Fibroblast of lung (primary cell): ENCODE measurements around the gene TTLL4. TPM values are rescaled to one million over a fixed set of nuclear protein-coding genes. Genes with fewer than 3 reads are reported as not detected.

Experiments used
- DNase-seq, 2 donors: peaks; one replicate each; pipeline versions ENCODE4 v3.0.0 to v3.0.0-alpha.2; 2010; ENCODE audit warnings: low read depth in 2 of 2
- H2AFZ ChIP-seq: 2 replicates; pipeline ENCODE4 v1.5.1; 2012; ENCODE audit warnings: low read length, control low read depth, inconsistent platforms
- H3K27ac ChIP-seq: 2 replicates; pipeline ENCODE4 v1.5.1; 2011; ENCODE audit warnings: low read length, control low read depth; ENCODE audit not compliant: insufficient read depth
- H3K27me3 ChIP-seq: 2 replicates; pipeline ENCODE4 v1.5.1; 2011; ENCODE audit warnings: mild to moderate bottlenecking, low read length; ENCODE audit not compliant: control insufficient read depth, insufficient read depth
- H3K36me3 ChIP-seq: 2 replicates; pipeline ENCODE4 v1.5.1; 2011; ENCODE audit warnings: low read length; ENCODE audit not compliant: control insufficient read depth, insufficient read depth
- H3K4me1 ChIP-seq: 2 replicates; pipeline ENCODE4 v1.5.1; 2011; ENCODE audit warnings: low read length; ENCODE audit not compliant: control insufficient read depth, insufficient read depth; ENCODE audit errors: extremely low read depth
- H3K4me2 ChIP-seq: 2 replicates; pipeline ENCODE4 v1.5.1; 2011; ENCODE audit warnings: low read length, control low read depth; ENCODE audit not compliant: insufficient read depth; ENCODE audit errors: extremely low read depth
- H3K4me3 ChIP-seq, 4 experiments: fragments of 200-600 bp in 1 of 4; sonication (generic) in 1 of 4; replicated peaks in 1 of 4; 2 replicates each; pipeline ENCODE4 v1.5.1; 2011 to 2016; ENCODE audit warnings: low read length in 4 of 4, low read depth in 3 of 4, mild to moderate bottlenecking in 3 of 4, control low read depth in 2 of 4, inconsistent platforms in 1 of 4, mixed read lengths in 1 of 4; ENCODE audit not compliant: insufficient read depth in 1 of 4; ENCODE audit errors: control extremely low read depth in 1 of 4
- H3K79me2 ChIP-seq: 2 replicates; pipeline ENCODE4 v1.5.1; 2012; ENCODE audit warnings: mild to moderate bottlenecking, low read length, inconsistent platforms; ENCODE audit not compliant: control insufficient read depth, insufficient read depth
- H3K9ac ChIP-seq: 2 replicates; pipeline ENCODE4 v1.5.1; 2011; ENCODE audit warnings: mild to moderate bottlenecking, low read length, control low read depth; ENCODE audit not compliant: insufficient read depth
- H3K9me3 ChIP-seq: 2 replicates; pipeline ENCODE4 v1.5.1; 2012; ENCODE audit warnings: low read depth, low read length; ENCODE audit not compliant: control insufficient read depth, insufficient read depth
- H4K20me1 ChIP-seq: 2 replicates; pipeline ENCODE4 v1.5.1; 2011; ENCODE audit warnings: low read length; ENCODE audit not compliant: control insufficient read depth, insufficient read depth; ENCODE audit errors: extremely low read depth
- EZH2 ChIP-seq: IDR thresholded peaks from 2 replicates; pipeline ENCODE4 v1.5.1; 2012; ENCODE audit warnings: low read length, control low read depth, mild to moderate bottlenecking; ENCODE audit errors: missing control alignments
- polyA plus RNA-seq, 2 donors: library from polyadenylated mRNA; depleted of rRNA in 1 of 2; stranded (reverse) in 1 of 2; unstranded in 1 of 2; fragments of >200 nt; gene quantifications; 2 replicates each; pipeline ENCODE4 v1.2.1, GENCODE V29; 2011 to 2012; ENCODE audit warnings: missing spikeins in 1 of 2
- total RNA-seq: library from RNA; depleted of rRNA; stranded (reverse); fragments of >200 nt; gene quantifications from 2 replicates; pipeline ENCODE4 v1.2.1, GENCODE V29; 2014
- TF ChIP-seq, protein P1 (sequence below), 2 donors: IDR thresholded peaks in 1 of 2; conservative IDR thresholded peaks in 1 of 2; 1 replicate in 1 of 2; 2 replicates in 1 of 2; pipeline ENCODE4 v1.5.1; 2011 to 2012; ENCODE audit warnings: low read length in 2 of 2, control low read depth in 1 of 2, inconsistent platforms in 1 of 2, low read depth in 1 of 2, mild to moderate bottlenecking in 1 of 2

TTLL4 gene
- total and polyA plus RNA-seq, 2 donors (not counting 1 experiment from before 2014, with no cell fraction given) = 6.1 to 9.4 TPM

DNA sequence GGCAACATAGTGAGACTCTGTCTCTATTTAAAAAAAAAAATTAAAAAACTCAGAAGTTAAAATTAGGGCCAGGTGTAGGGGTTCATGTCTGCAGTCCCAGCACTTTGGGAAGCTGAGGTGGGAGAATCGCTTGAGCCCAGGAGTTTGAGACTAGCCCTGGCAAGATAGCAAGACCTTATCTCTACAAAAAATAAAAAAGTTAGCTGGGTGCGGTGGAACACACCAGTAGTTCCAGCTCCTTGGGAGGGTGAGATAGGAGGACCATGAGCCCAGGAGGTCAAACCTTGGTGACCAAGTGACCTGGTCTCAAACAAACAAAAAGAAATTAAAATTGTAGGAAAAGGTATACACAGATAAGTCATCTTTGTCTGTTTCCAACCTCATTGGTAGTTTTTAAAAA lies 11.3 kb downstream of the TTLL4 start:
- no peak for TF ChIP-seq EZH2
- TF ChIP-seq, protein P1, sequence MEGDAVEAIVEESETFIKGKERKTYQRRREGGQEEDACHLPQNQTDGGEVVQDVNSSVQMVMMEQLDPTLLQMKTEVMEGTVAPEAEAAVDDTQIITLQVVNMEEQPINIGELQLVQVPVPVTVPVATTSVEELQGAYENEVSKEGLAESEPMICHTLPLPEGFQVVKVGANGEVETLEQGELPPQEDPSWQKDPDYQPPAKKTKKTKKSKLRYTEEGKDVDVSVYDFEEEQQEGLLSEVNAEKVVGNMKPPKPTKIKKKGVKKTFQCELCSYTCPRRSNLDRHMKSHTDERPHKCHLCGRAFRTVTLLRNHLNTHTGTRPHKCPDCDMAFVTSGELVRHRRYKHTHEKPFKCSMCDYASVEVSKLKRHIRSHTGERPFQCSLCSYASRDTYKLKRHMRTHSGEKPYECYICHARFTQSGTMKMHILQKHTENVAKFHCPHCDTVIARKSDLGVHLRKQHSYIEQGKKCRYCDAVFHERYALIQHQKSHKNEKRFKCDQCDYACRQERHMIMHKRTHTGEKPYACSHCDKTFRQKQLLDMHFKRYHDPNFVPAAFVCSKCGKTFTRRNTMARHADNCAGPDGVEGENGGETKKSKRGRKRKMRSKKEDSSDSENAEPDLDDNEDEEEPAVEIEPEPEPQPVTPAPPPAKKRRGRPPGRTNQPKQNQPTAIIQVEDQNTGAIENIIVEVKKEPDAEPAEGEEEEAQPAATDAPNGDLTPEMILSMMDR (conservative IDR thresholded peaks at IDR 0.05 in 1 of 2, IDR thresholded peaks at IDR 0.05 in 1 of 2; ENCODE audit: low read depth in 1 of 2, low read length in 2 of 2) = no peak
- peaks cover 18% of the 10 kb centered on the region for H3K79me2 ChIP-seq
- no peaks in the 10 kb centered on the region for H4K20me1 ChIP-seq

DNA sequence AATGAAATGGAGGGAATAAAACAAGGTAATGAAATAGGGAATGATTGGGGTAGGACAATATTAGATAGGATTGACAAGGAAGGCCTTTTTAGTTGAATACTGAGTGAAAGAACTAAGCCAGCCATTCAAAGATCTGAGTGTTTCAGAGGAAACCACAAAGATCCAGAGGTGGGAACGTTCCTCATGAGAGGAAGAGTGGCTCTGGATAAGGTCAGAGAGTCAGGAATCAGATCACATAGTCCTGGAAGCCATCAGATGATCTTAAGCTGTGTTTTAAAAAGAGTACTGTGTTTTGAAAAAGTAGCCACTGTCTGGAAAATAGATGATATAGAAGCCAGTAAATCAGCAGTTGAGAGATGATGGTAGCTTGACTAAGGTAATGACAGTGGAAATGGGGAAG lies 11.8 kb downstream of the TTLL4 start:
- H3K27ac ChIP-seq = no peak overlapping the region
- H3K4me2 ChIP-seq = no peak overlapping the region
- no peaks in the 10 kb centered on the region for H3K9me3 ChIP-seq

More for the DNA sequence above, 11.3 kb downstream of the TTLL4 start:
- H3K27me3 ChIP-seq = no peaks in the 10 kb centered on the region
- no peak overlapping the region for H3K4me3 ChIP-seq
- no peak overlapping the region for H3K27ac ChIP-seq
- DNase-seq = no peak
- H3K9ac ChIP-seq = no peak overlapping the region
- no peak overlapping the region for H2AFZ ChIP-seq
- H3K4me1 ChIP-seq = peaks cover 3% of the 10 kb centered on the region
- H3K36me3 ChIP-seq = no peaks in the 10 kb centered on the region
- no peaks in the 10 kb centered on the region for H3K9me3 ChIP-seq
- no peak overlapping the region for H3K4me2 ChIP-seq

DNA sequence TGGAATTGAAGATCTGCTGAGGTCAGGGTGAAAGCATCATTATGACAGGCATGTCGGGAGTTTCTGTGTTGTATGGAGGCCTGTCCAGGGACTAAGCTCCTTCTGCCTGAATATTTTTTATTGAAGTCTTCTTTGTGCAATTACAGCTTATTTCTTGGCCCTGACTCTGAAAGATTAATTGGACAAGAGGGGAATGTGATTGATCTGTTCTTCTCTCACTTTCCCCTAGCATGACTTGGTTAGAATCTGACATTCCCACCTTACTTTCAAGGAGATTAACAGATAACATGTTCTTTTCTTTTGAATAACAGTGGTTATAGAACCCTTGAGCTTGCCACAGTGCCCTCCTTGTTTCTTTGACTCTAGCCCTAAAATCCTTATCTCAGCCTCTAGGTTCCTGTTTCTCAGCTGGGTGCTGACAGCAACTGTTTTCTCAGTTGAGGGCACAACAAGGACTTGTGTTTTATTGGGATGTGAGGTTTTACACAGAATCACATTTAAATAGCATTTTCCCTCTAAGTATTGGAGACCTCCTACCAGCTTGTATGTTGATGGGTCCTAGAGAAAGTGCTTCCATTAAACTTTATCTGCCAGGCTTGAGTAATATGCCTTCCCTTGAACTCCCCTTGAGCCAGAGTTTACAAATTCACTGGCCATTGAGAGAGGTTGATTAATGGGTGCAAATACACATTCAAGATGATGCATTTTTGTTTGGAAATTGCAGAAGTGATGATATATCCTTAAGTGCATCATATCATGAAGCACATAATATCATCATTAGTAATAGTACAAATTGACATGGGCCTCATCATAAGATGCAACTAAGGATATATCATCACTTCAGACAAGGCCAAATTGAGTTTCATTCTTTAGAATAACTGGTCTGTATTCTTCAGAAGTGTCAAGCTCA lies 12.5 kb downstream of the TTLL4 start:
- H3K79me2 ChIP-seq = peaks cover 13% of the 10 kb centered on the region
- no peaks in the 10 kb centered on the region for H3K4me1 ChIP-seq
- DNase-seq = no peak
- no peaks in the 10 kb centered on the region for H3K36me3 ChIP-seq
- no peaks in the 10 kb centered on the region for H4K20me1 ChIP-seq
- H3K9me3 ChIP-seq = no peaks in the 10 kb centered on the region
- no peak overlapping the region for H3K4me3 ChIP-seq
- no peaks in the 10 kb centered on the region for H3K27me3 ChIP-seq
- no peak overlapping the region for H2AFZ ChIP-seq
- no peak overlapping the region for H3K4me2 ChIP-seq
- H3K9ac ChIP-seq = no peak overlapping the region
- TF ChIP-seq, protein P1 (conservative IDR thresholded peaks at IDR 0.05 in 1 of 2, IDR thresholded peaks at IDR 0.05 in 1 of 2; ENCODE audit: low read depth in 1 of 2, low read length in 2 of 2) = no peak
- no peak for TF ChIP-seq EZH2
- H3K27ac ChIP-seq = no peak overlapping the region

More for the DNA sequence above, 11.8 kb downstream of the TTLL4 start:
- Histone ChIP-seq H2AFZ (no peak overlapping the region), H3K36me3 (no peaks in the 10 kb centered on the region), H3K27me3 (no peaks in the 10 kb centered on the region), H3K4me3 (no peak overlapping the region), H4K20me1 (no peaks in the 10 kb centered on the region), H3K9ac (no peak overlapping the region), H3K79me2 (peaks cover 17% of the 10 kb centered on the region), H3K4me1 (peaks cover 1% of the 10 kb centered on the region)
- no peak for DNase-seq
- no peak for TF ChIP-seq EZH2
- TF ChIP-seq, protein P1 (conservative IDR thresholded peaks at IDR 0.05 in 1 of 2, IDR thresholded peaks at IDR 0.05 in 1 of 2; ENCODE audit: low read depth in 1 of 2, low read length in 2 of 2) = no peak
